Neural cell (in vitro differentiated cells): Measurements from ENCODE around the gene APRT. TPM values are rescaled to one million over a fixed set of nuclear protein-coding genes. Genes with fewer than 3 reads are reported as not detected.

Experiments used
- H2AFZ ChIP-seq: fragments of 200-600, 300-800 bp; sonication (generic), shearing (Covaris generic); 2 replicates; pipeline ENCODE4 v1.6.0; 2014; ENCODE audit warnings: low read depth, mild to moderate bottlenecking, antibody characterized with exemption, low read length, moderate library complexity
- H3F3A ChIP-seq: fragments of 200-600 bp; shearing (Covaris generic); 2 replicates; pipeline ENCODE4 v1.6.1; 2016; ENCODE audit warnings: mild to moderate bottlenecking, moderate library complexity, mixed read lengths, antibody characterized with exemption, low read length; ENCODE audit not compliant: insufficient read depth, poor library complexity, severe bottlenecking
- H3K27ac ChIP-seq: fragments of 200-600, 300-800 bp; sonication (generic), shearing (Covaris generic); 2 replicates; pipeline ENCODE4 v1.5.1; 2014; ENCODE audit warnings: mild to moderate bottlenecking, low read length, moderate library complexity
- H3K27me3 ChIP-seq: fragments of 300-800, 200-600 bp; sonication (generic), shearing (Covaris generic); 2 replicates; pipeline ENCODE4 v1.6.0; 2014; ENCODE audit warnings: mild to moderate bottlenecking, low read depth, low read length, moderate library complexity; ENCODE audit not compliant: insufficient read depth
- H3K36me3 ChIP-seq: fragments of 300-800, 200-600 bp; sonication (generic), shearing (Covaris generic); 2 replicates; pipeline ENCODE4 v1.5.1; 2014; ENCODE audit warnings: mild to moderate bottlenecking, antibody characterized with exemption, low read length, moderate library complexity; ENCODE audit not compliant: insufficient read depth
- H3K4me2 ChIP-seq: fragments of 300-800, 200-600 bp; sonication (generic), shearing (Covaris generic); 2 replicates; pipeline ENCODE4 v1.6.0; 2014; ENCODE audit warnings: mild to moderate bottlenecking, low read length
- H3K4me3 ChIP-seq: fragments of 300-800, 200-600 bp; sonication (generic), shearing (Covaris generic); 2 replicates; pipeline ENCODE4 v1.5.1; 2014; ENCODE audit warnings: mild to moderate bottlenecking, low read length, moderate library complexity
- H3K79me2 ChIP-seq: fragments of 200-600 bp; shearing (Covaris generic); replicated peaks from 2 replicates; pipeline ENCODE4 v1.6.0; 2014; ENCODE audit warnings: mild to moderate bottlenecking, low read length, moderate library complexity; ENCODE audit not compliant: insufficient read depth
- H3K9ac ChIP-seq: fragments of 300-800, 200-600 bp; sonication (generic), shearing (Covaris generic); 2 replicates; pipeline ENCODE4 v1.6.1; 2016; ENCODE audit warnings: mild to moderate bottlenecking, low read length, mixed read lengths
- H3K9me2 ChIP-seq: fragments of 200-600 bp; shearing (Covaris generic); 2 replicates; pipeline ENCODE4 v1.6.1; 2016; ENCODE audit warnings: mild to moderate bottlenecking, low read length, mixed read lengths; ENCODE audit not compliant: insufficient read depth
- H3K9me3 ChIP-seq: fragments of 200-600, 300-800 bp; sonication (generic), shearing (Covaris generic); 2 replicates; pipeline ENCODE4 v1.6.1; 2016; ENCODE audit warnings: mild to moderate bottlenecking, mixed run types, low read length, moderate library complexity, mixed read lengths
- H4K20me1 ChIP-seq: fragments of 200-600 bp; shearing (Covaris generic); 2 replicates; pipeline ENCODE4 v1.6.1; 2016; ENCODE audit warnings: mild to moderate bottlenecking, mixed run types; ENCODE audit not compliant: insufficient read depth
- CTCF ChIP-seq: fragments of 450-650 bp; IDR thresholded peaks from 2 replicates; pipeline ENCODE4 v1.5.1; 2014; ENCODE audit warnings: antibody characterized with exemption, mild to moderate bottlenecking, moderate library complexity; ENCODE audit not compliant: poor library complexity, severe bottlenecking
- EP300 ChIP-seq: fragments of 450-650 bp; conservative IDR thresholded peaks from 2 replicates; pipeline ENCODE4 v1.6.1; 2014; ENCODE audit warnings: antibody characterized with exemption, mild to moderate bottlenecking, moderate library complexity; ENCODE audit not compliant: poor library complexity, severe bottlenecking
- EZH2 ChIP-seq: fragments of 200-600, 300-800 bp; shearing (Covaris generic), sonication (generic); IDR thresholded peaks from 2 replicates; pipeline ENCODE4 v1.6.1; 2014; ENCODE audit warnings: antibody characterized with exemption, low read length, borderline replicate concordance, mild to moderate bottlenecking; ENCODE audit not compliant: insufficient read depth, poor library complexity, severe bottlenecking
- MXI1 ChIP-seq: fragments of 450-650 bp; conservative IDR thresholded peaks from 2 replicates; pipeline ENCODE4 v1.6.1; 2014; ENCODE audit warnings: antibody characterized with exemption, mild to moderate bottlenecking; ENCODE audit not compliant: poor library complexity, severe bottlenecking
- POLR2AphosphoS5 ChIP-seq: IDR thresholded peaks from 2 replicates; pipeline ENCODE4 v1.6.1; 2012
- RAD21 ChIP-seq: fragments of 450-650 bp; conservative IDR thresholded peaks from 2 replicates; pipeline ENCODE4 v1.6.1; 2014; ENCODE audit warnings: antibody characterized with exemption, mild to moderate bottlenecking, moderate library complexity
- SMC3 ChIP-seq: fragments of 450-650 bp; conservative IDR thresholded peaks from 2 replicates; pipeline ENCODE4 v1.6.1; 2014; ENCODE audit warnings: antibody characterized with exemption, mild to moderate bottlenecking, moderate library complexity; ENCODE audit not compliant: poor library complexity
- TAF1 ChIP-seq: IDR thresholded peaks from 2 replicates; pipeline ENCODE4 v1.6.1; 2012; ENCODE audit warnings: low read depth
- polyA plus RNA-seq: library from polyadenylated mRNA; depleted of rRNA; stranded (reverse); fragments of >200 nt; gene quantifications from 2 replicates; pipeline ENCODE4 v1.2.3, GENCODE V29; 2014
- TF ChIP-seq, protein P1 (sequence below): IDR thresholded peaks from 2 replicates; pipeline ENCODE4 v1.6.1; 2012; ENCODE audit warnings: borderline replicate concordance

APRT gene
- polyA plus RNA-seq, 1 donor from 2014 or later: 52.0 TPM

GRCh38 chr16:88798772-88799455, 12.8 kb downstream of the APRT start:
- no peak overlapping the region for H3K4me3 ChIP-seq
- H4K20me1 ChIP-seq: no peaks in the 10 kb centered on the region
- H3K4me2 ChIP-seq: no peak overlapping the region
- no peak for TF ChIP-seq TAF1
- no peak for TF ChIP-seq CTCF
- TF ChIP-seq POLR2AphosphoS5: no peak
- TF ChIP-seq RAD21: no peak
- no peak for TF ChIP-seq EZH2
- TF ChIP-seq SMC3: no peak
- TF ChIP-seq MXI1: no peak
- no peak for TF ChIP-seq EP300
- TF ChIP-seq, protein P1, sequence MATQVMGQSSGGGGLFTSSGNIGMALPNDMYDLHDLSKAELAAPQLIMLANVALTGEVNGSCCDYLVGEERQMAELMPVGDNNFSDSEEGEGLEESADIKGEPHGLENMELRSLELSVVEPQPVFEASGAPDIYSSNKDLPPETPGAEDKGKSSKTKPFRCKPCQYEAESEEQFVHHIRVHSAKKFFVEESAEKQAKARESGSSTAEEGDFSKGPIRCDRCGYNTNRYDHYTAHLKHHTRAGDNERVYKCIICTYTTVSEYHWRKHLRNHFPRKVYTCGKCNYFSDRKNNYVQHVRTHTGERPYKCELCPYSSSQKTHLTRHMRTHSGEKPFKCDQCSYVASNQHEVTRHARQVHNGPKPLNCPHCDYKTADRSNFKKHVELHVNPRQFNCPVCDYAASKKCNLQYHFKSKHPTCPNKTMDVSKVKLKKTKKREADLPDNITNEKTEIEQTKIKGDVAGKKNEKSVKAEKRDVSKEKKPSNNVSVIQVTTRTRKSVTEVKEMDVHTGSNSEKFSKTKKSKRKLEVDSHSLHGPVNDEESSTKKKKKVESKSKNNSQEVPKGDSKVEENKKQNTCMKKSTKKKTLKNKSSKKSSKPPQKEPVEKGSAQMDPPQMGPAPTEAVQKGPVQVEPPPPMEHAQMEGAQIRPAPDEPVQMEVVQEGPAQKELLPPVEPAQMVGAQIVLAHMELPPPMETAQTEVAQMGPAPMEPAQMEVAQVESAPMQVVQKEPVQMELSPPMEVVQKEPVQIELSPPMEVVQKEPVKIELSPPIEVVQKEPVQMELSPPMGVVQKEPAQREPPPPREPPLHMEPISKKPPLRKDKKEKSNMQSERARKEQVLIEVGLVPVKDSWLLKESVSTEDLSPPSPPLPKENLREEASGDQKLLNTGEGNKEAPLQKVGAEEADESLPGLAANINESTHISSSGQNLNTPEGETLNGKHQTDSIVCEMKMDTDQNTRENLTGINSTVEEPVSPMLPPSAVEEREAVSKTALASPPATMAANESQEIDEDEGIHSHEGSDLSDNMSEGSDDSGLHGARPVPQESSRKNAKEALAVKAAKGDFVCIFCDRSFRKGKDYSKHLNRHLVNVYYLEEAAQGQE: no peak
- H2AFZ ChIP-seq: no peak overlapping the region
- no peaks in the 10 kb centered on the region for H3K9me2 ChIP-seq
- no peak overlapping the region for H3K27ac ChIP-seq
- H3K27me3 ChIP-seq: no peaks in the 10 kb centered on the region
- H3K36me3 ChIP-seq: no peaks in the 10 kb centered on the region
- H3F3A ChIP-seq: no peaks in the 10 kb centered on the region
- no peaks in the 10 kb centered on the region for H3K79me2 ChIP-seq
- no peaks in the 10 kb centered on the region for H3K9me3 ChIP-seq
- H3K9ac ChIP-seq: no peak overlapping the region

DNA sequence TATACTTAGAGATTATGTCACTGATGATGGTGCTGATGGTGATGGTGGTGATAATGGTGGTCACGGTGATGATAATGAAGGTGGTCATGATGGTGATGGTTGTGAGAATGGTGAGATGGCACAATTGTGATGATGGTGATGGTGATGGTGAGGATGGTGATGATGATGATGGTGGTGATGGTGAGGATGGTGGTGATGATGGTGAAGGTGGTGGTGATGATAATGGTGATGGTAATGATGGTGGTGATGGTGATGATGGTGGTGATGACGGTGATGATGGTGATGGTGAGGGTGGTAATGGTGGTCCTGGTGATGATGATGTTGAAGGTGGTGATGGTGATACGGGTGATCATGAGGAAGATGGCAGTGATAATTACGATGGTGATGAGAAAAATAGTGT, 13.7 kb downstream of the APRT start:
- H3K4me2 ChIP-seq: no peak overlapping the region
- H3K9me2 ChIP-seq: no peaks in the 10 kb centered on the region
- H3F3A ChIP-seq: no peaks in the 10 kb centered on the region
- no peaks in the 10 kb centered on the region for H4K20me1 ChIP-seq
- H3K79me2 ChIP-seq: no peaks in the 10 kb centered on the region
- no peaks in the 10 kb centered on the region for H3K27me3 ChIP-seq
- TF ChIP-seq, protein P1: no peak
- TF ChIP-seq CTCF (no peak), MXI1 (no peak), RAD21 (no peak), EZH2 (no peak), TAF1 (no peak), EP300 (no peak), SMC3 (no peak)
- H2AFZ ChIP-seq: no peak overlapping the region
- no peak overlapping the region for H3K27ac ChIP-seq
- H3K4me3 ChIP-seq: no peak overlapping the region
- no peaks in the 10 kb centered on the region for H3K9me3 ChIP-seq
- no peak overlapping the region for H3K9ac ChIP-seq
- no peaks in the 10 kb centered on the region for H3K36me3 ChIP-seq
